NCI-H187 treated with DMSO at 0.1 percent for 48 hours (cell line): Measurements from ENCODE around the gene LCORL.
"Not testable (repeated sequence)": the region's sequence is repeated elsewhere in the genome, so short reads cannot be mapped to it uniquely, and the experiment has no call there.

Experiments
- DNase-seq: peaks from one replicate; lab custom pipeline; 2025; lab: John Stamatoyannopoulos, UW

The LCORL gene

GRCh38 chr4:17851959-17852358, 169.6 kb downstream of the LCORL start:
- DNase-seq: no peak

- not testable (repeated sequence) for DNase-seq
These were observed 171.3 kb downstream of the LCORL start for GRCh38 chr4:17850295-17850694.

- DNase-seq: no peak
These were observed 175.3 kb downstream of the LCORL start for GRCh38 chr4:17846266-17846665.

- no peak for DNase-seq
These were observed 197.5 kb downstream of the LCORL start for GRCh38 chr4:17823871-17824669.

- DNase-seq: no peak
These were observed 204.5 kb downstream of the LCORL start for GRCh38 chr4:17817027-17817426.

GRCh38 chr4:17816142-17816541, 205.4 kb downstream of the LCORL start:
- DNase-seq: no peak

- no peak for DNase-seq
These were observed 207.4 kb downstream of the LCORL start for GRCh38 chr4:17814140-17814539.

- DNase-seq: no peak
These were observed 208.8 kb downstream of the LCORL start for GRCh38 chr4:17812801-17813200.

GRCh38 chr4:17812125-17812524, 209.4 kb downstream of the LCORL start:
- no peak for DNase-seq

- no peak for DNase-seq
These were observed 210.4 kb downstream of the LCORL start for GRCh38 chr4:17811078-17811603.

- peak; percentile 97 for DNase-seq
These were observed 211.1 kb downstream of the LCORL start, which contains the start of the genes DCAF16 and NCAPG for GRCh38 chr4:17810260-17811077. Gene DCAF16, minus strand, starts transcription at chr4:17810757. Its CDS starts 6,616 bp downstream, at chr4:17804141. Gene NCAPG, plus strand, starts transcription at chr4:17810979. Its CDS starts 99 bp downstream, at chr4:17811078.

- no peak for DNase-seq
These were observed 211.9 kb downstream of the LCORL start for GRCh38 chr4:17809667-17810066.

- DNase-seq: no peak
These were observed 214.1 kb downstream of the LCORL start for GRCh38 chr4:17807446-17807845.

GRCh38 chr4:17805580-17806155, 215.9 kb downstream of the LCORL start:
- DNase-seq: no peak

GRCh38 chr4:17797808-17798207, 223.7 kb downstream of the LCORL start:
- no peak for DNase-seq

GRCh38 chr4:17794730-17795129, 226.8 kb downstream of the LCORL start:
- DNase-seq: no peak
